Raji (cell line): ENCODE data around the gene ANGPTL5.

ENCODE experiments used
- POLR2A ChIP-seq: IDR thresholded peaks from 2 replicates; pipeline ENCODE4 v1.6.1; 2011; ENCODE audit warnings: low read depth, low read length, control low read depth; ENCODE audit not compliant: insufficient read depth

The ANGPTL5 gene

GRCh38 chr11:101916422-101916821 lies at the start of gene ANGPTL5:
Gene ANGPTL5, minus strand, starts transcription at chr11:101916522. Its CDS starts 8,613 bp downstream, at chr11:101907909.
- no peak for TF ChIP-seq POLR2A

GRCh38 chr11:101960231-101960630 lies 43.9 kb upstream of the ANGPTL5 start:
- no peak for TF ChIP-seq POLR2A

GRCh38 chr11:101955701-101956100 lies 39.4 kb upstream of the ANGPTL5 start:
- TF ChIP-seq POLR2A = no peak

- no peak for TF ChIP-seq POLR2A
These were observed 39.0 kb upstream of the ANGPTL5 start for GRCh38 chr11:101955278-101955677.

- no peak for TF ChIP-seq POLR2A
These were observed 33.4 kb upstream of the ANGPTL5 start for GRCh38 chr11:101949680-101950220.

GRCh38 chr11:101945448-101945847 lies 29.1 kb upstream of the ANGPTL5 start:
- no peak for TF ChIP-seq POLR2A

GRCh38 chr11:101944923-101945322 lies 28.6 kb upstream of the ANGPTL5 start:
- TF ChIP-seq POLR2A = no peak

GRCh38 chr11:101940901-101941520 lies 24.7 kb upstream of the ANGPTL5 start:
- no peak for TF ChIP-seq POLR2A

GRCh38 chr11:101931692-101932091 lies 15.4 kb upstream of the ANGPTL5 start:
- no peak for TF ChIP-seq POLR2A

GRCh38 chr11:101929294-101929915 lies 13.1 kb upstream of the ANGPTL5 start:
- TF ChIP-seq POLR2A = no peak

- TF ChIP-seq POLR2A = no peak
These were observed 7.2 kb upstream of the ANGPTL5 start for GRCh38 chr11:101923554-101923953.

GRCh38 chr11:101920992-101921391 lies 4.7 kb upstream of the ANGPTL5 start:
- no peak for TF ChIP-seq POLR2A

GRCh38 chr11:101917226-101917625 lies 904 bp upstream of the ANGPTL5 start:
- TF ChIP-seq POLR2A = no peak

- TF ChIP-seq POLR2A = no peak
These were observed 481 bp downstream of the ANGPTL5 start for GRCh38 chr11:101915791-101916291.

- TF ChIP-seq POLR2A = peak; percentile 63
These were observed 1.4 kb downstream of the ANGPTL5 start, which contains the start of gene CEP126 for GRCh38 chr11:101914738-101915426. Gene CEP126, plus strand, starts transcription at chr11:101915010. Its CDS starts 275 bp downstream, at chr11:101915285.
